Left hindlimb (tissue), 1 donor: ENCODE results near the gene TMUB2.
"Not testable (repeated sequence)": the region's sequence is repeated elsewhere in the genome, so short reads cannot be mapped to it uniquely, and the experiment has no call there.

Source experiments
- DNase-seq: peaks from one replicate; pipeline ENCODE4 v3.0.0-alpha.2; 2018

The TMUB2 gene

DNA sequence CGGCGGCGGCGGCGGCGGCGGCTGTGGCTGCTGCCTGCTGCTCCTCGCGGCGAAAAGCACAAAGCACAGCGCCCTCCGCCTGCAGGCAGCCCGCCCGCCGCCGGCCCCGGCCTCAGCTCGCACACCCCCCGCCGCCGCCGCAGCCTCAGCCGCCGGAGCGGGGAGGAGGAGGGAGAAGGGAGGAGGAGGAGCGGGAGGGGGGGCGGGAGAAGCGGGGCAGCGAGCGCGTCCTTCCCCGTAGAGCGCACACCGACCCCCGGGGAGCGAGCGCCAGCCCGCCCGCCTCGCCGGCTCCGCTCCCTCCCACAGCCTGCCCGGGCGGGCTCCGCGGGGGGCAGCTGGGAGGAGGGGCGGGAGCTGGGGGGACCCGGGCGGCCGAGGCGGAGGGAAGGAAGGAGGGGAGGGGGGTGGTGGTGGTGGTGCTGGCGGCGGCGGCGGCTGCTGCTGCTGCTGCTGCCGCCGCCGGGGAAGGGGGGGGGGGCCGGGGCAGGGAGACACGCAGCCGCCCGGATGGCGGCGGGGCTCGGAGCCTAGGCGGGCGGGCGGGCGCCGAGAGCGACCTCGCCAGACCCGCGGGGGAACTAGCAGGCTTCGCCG lies 32.9 kb downstream of the TMUB2 start, which contains the start of gene UBTF:
UBTF (minus strand) TSS at position 60 of the 597 bp plus-strand sequence. CDS start 1,446 bp downstream, outside the sequence.
- DNase-seq: peak; percentile 91

- DNase-seq: peak; percentile 75
Measured at GRCh38 chr17:44220213-44221083, 33.7 kb downstream of the TMUB2 start.

- DNase-seq: peak; percentile 89
Measured at GRCh38 chr17:44221084-44221861, 34.5 kb downstream of the TMUB2 start.

DNA sequence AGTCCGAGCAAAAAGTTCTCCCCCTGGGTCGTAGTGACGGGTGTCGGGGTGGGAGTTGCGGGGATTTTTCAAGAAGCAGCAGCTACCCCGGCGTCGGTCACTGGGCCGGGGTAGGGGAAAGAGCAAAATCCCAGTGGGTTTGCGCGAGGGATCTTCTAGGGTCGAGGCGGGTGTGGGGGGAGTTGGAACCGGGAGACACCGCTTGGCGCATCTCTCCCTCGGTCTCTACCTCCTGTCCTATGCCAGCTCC lies 35.0 kb downstream of the TMUB2 start:
- peak; percentile 57 for DNase-seq

GRCh38 chr17:44222112-44222869 lies 35.5 kb downstream of the TMUB2 start:
- peak; percentile 76 for DNase-seq

GRCh38 chr17:44223541-44224071 lies 36.8 kb downstream of the TMUB2 start:
- peak; percentile 64 for DNase-seq

GRCh38 chr17:44229090-44229489 lies 42.3 kb downstream of the TMUB2 start:
- no peak for DNase-seq

DNA sequence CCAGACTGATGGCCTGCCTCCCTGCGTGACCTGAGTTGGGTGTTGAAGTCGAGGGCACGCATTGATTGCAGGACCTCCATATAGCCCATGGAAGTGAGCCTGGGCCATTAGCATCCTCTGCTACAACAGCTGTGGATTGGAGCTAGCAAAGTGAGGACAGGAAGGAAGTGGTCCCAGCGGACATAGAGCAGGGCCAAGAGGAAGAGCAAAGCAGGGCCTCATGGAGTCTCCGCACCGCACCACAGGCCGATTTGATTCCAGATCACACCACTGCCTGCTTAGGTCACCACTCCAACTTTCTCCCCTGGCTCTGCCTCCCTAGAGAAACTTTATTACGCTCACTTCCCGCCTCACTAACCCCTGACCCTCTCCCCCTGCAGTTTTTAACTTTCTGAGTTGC lies 43.4 kb downstream of the TMUB2 start:
- no peak for DNase-seq

DNA sequence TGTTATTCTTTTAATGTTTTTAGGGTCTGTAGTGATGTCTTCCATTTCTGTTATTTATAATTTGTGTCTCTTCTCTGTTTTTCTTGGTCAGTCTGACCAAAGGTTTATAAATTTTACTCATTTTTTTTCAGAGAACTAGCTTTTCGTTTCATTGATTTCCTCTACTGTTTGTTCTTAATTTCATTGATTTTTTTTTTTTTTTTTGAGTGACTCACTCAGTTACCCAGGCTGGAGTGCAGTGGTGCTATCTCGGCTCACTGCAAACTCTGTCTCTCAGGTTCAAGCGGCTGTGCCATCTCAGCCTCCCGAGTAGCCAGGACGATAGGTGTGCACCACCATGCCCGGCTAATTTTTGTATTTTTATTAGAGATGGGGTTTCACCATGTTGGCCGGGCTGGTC lies 45.3 kb downstream of the TMUB2 start:
- DNase-seq: no peak

GRCh38 chr17:44233582-44233981 lies 46.8 kb downstream of the TMUB2 start:
- no peak for DNase-seq

DNA sequence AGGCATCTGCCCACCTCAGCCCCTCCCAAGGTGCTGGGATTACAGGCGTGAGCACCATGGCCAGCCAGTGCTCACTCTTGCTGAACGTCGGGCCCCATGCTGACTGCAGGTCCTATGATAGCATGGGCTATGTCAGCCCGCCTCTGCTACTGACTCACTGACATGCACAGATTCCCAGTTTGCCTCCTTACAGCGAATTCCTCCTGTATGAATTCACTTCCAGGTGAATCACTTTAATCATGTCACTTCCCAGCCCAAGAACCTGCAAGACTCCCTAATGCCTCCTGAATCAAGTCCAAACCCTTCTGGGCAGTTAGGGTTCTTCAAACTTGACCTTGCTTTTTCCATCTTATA lies 48.8 kb downstream of the TMUB2 start:
- no peak for DNase-seq

GRCh38 chr17:44236444-44236991 lies 49.7 kb downstream of the TMUB2 start:
- DNase-seq: no peak

- DNase-seq: not testable (repeated sequence)
Measured at GRCh38 chr17:44237886-44238285, 51.1 kb downstream of the TMUB2 start.

GRCh38 chr17:44241106-44241624 lies 54.4 kb downstream of the TMUB2 start:
- no peak for DNase-seq
